Brain microvascular endothelial cell (primary cell): ENCODE results near the gene MID2.

Experiments used
- DNase-seq: peaks from one replicate; pipeline ENCODE4 v3.0.0-alpha.2; 2020
- H3K27ac ChIP-seq: fragments of 250-450 bp; sonication (Bioruptor Pico); 2 replicates; pipeline ENCODE4 v1.5.1; 2020; ENCODE audit warnings: mild to moderate bottlenecking, moderate library complexity
- H3K27me3 ChIP-seq: fragments of 250-450 bp; sonication (Bioruptor Pico); replicated peaks from 2 replicates; pipeline ENCODE4 v1.5.1; 2020; ENCODE audit warnings: mild to moderate bottlenecking
- H3K36me3 ChIP-seq: fragments of 250-450 bp; sonication (Bioruptor Pico); replicated peaks from 2 replicates; pipeline ENCODE4 v1.5.1; 2020; ENCODE audit warnings: mild to moderate bottlenecking
- H3K4me3 ChIP-seq: 2 replicates; pipeline ENCODE4 v1.5.1; 2011; ENCODE audit warnings: low read depth, mild to moderate bottlenecking, control low read depth, low read length, moderate library complexity
- in situ Hi-C: cut with HindIII; loops from 2 replicates; pipeline ENCODE4 v1.10.0; 2017; ENCODE audit warnings: low sequenced_read_pairs, low pct_ligation_motif_present
- TF ChIP-seq, protein P1 (sequence below): IDR thresholded peaks from 2 replicates; pipeline ENCODE4 v1.5.1; 2011; ENCODE audit warnings: low read depth, mild to moderate bottlenecking, moderate library complexity, low read length, control low read depth, inconsistent platforms; ENCODE audit errors: missing control alignments

Gene MID2

DNA sequence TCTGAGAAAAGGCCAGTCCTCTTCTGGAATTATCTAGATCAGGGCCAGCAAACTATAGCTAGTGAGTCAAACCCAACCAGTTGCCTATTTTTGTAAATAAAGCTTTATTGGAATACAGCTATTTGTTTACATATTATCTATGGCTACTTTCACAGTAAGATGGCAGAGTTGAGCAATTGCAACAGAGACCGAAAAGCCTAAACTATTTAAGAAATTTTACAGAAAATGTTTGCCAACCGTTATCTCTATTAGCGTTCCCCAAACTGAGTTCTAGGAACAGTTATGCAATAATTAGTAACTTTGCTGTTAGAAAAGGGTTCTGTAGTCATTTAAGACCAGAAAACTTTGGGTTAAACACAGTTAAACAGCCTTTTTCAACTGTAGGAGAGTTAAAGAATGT, 146.0 kb downstream of the MID2 start:
- no peak for DNase-seq
- no peaks in the 10 kb centered on the region for H3K27me3 ChIP-seq
- no peaks in the 10 kb centered on the region for H3K36me3 ChIP-seq
- TF ChIP-seq, protein P1, sequence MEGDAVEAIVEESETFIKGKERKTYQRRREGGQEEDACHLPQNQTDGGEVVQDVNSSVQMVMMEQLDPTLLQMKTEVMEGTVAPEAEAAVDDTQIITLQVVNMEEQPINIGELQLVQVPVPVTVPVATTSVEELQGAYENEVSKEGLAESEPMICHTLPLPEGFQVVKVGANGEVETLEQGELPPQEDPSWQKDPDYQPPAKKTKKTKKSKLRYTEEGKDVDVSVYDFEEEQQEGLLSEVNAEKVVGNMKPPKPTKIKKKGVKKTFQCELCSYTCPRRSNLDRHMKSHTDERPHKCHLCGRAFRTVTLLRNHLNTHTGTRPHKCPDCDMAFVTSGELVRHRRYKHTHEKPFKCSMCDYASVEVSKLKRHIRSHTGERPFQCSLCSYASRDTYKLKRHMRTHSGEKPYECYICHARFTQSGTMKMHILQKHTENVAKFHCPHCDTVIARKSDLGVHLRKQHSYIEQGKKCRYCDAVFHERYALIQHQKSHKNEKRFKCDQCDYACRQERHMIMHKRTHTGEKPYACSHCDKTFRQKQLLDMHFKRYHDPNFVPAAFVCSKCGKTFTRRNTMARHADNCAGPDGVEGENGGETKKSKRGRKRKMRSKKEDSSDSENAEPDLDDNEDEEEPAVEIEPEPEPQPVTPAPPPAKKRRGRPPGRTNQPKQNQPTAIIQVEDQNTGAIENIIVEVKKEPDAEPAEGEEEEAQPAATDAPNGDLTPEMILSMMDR, result no peak
- H3K27ac ChIP-seq, result no peak overlapping the region
- H3K4me3 ChIP-seq, result no peak overlapping the region
- in situ Hi-C loops, result no loop called here
